BE2C (cell line): ENCODE results near the gene POLR1A.

Source experiments
- DNase-seq: peaks from one replicate; pipeline ENCODE4 v3.0.0-alpha.2; 2020
- H3K27me3 ChIP-seq: fragments of 250-450 bp; sonication (Bioruptor Pico); 2 replicates; pipeline ENCODE4 v1.5.1; 2020; ENCODE audit warnings: mild to moderate bottlenecking
- H3K36me3 ChIP-seq: fragments of 250-450 bp; sonication (Bioruptor Pico); 2 replicates; pipeline ENCODE4 v1.5.1; 2020; ENCODE audit warnings: mild to moderate bottlenecking
- H3K4me1 ChIP-seq: fragments of 250-450 bp; sonication (Bioruptor Pico); 2 replicates; pipeline ENCODE4 v1.5.1; 2020
- H3K4me3 ChIP-seq: 2 replicates; pipeline ENCODE4 v1.5.1; 2011; ENCODE audit warnings: low read depth, low read length
- H3K9me3 ChIP-seq: fragments of 250-450 bp; sonication (Bioruptor Pico); 2 replicates; pipeline ENCODE4 v1.5.1; 2020
- TF ChIP-seq, protein P1 (sequence below): IDR thresholded peaks from 2 replicates; pipeline ENCODE4 v1.5.1; 2012; ENCODE audit warnings: mild to moderate bottlenecking, low read depth, low read length

POLR1A gene

DNA sequence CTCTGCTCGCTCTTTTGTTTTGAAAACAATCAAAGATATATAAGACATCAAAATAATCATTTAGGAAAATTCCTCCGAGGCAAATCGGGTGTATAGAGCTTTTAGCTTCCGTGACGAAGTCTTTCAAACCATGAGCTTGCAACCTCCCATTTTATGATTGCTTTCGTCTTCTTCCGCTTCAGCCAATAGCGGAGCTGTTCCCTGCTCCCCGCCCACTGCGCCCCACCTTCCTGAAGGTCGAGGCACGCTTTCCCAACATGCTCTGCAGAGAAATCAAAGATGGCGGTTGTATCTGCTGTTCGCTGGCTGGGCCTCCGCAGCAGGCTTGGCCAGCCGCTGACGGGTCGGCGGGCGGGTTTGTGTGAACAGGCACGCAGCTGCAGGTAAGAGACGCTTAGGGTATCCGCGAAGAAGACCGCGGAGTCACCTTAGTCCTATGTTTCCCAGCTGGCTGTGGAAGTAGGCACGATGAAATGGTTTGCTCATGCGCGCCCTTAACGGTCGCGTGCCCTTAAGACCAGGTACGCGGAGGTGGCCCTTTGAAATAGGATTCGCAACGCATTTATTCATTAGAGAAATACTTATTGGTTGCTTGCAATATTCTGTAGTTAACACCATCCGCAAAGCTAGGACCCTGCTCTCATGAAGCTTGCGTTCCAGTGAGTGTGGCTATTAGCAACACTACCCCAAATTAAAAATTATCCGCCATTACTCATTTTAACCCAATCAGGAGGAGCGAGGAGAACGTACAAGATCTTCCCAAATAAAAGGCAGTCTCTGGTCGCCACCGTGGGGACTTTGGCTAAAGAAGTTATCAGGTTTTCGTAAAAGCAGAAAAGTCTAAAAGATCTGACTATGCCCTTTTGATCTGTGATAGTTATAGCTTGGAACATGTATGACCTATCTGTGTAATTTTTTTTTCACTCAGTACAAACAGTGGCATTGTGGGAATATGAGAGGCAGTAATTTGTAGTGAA, 571 bp upstream of the POLR1A start, which contains the start of gene PTCD3:
TSS of gene PTCD3 (plus strand) at position 267 of the 977 bp plus-strand sequence. CDS start at position 280, 13 bp downstream.
- peaks cover 18% of the 10 kb centered on the region for H3K36me3 ChIP-seq
- TF ChIP-seq, protein P1, sequence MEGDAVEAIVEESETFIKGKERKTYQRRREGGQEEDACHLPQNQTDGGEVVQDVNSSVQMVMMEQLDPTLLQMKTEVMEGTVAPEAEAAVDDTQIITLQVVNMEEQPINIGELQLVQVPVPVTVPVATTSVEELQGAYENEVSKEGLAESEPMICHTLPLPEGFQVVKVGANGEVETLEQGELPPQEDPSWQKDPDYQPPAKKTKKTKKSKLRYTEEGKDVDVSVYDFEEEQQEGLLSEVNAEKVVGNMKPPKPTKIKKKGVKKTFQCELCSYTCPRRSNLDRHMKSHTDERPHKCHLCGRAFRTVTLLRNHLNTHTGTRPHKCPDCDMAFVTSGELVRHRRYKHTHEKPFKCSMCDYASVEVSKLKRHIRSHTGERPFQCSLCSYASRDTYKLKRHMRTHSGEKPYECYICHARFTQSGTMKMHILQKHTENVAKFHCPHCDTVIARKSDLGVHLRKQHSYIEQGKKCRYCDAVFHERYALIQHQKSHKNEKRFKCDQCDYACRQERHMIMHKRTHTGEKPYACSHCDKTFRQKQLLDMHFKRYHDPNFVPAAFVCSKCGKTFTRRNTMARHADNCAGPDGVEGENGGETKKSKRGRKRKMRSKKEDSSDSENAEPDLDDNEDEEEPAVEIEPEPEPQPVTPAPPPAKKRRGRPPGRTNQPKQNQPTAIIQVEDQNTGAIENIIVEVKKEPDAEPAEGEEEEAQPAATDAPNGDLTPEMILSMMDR: no peak
- H3K27me3 ChIP-seq: no peaks in the 10 kb centered on the region
- H3K4me3 ChIP-seq: peak within 1 kb of the TSS; percentile 94
- H3K9me3 ChIP-seq: no peaks in the 10 kb centered on the region
- DNase-seq: peak; percentile 90
- H3K4me1 ChIP-seq: no peaks in the 10 kb centered on the region

DNA sequence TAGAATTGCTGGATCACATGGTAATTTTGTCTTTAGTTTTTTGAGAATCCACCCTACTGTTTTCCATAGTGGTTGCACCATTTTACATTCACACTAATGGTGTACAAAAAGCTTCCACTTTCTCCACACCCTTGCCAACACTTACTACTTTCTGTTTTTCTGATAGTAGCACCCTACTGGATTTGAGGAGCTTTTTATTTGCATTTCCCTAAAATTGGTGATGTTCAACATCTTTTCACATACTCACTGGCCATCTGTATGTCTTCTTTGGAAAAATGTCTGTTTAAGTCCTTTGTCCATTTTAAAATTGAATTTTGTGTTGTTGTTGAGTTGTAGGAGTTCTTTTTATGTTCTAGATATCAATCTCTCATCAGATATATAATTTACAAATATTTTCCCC, 3.5 kb downstream of the POLR1A start:
- Histone ChIP-seq H3K4me3 (no peak overlapping the region), H3K36me3 (peaks cover 19% of the 10 kb centered on the region), H3K9me3 (no peaks in the 10 kb centered on the region), H3K27me3 (no peaks in the 10 kb centered on the region), H3K4me1 (no peaks in the 10 kb centered on the region)
- DNase-seq: no peak
- TF ChIP-seq, protein P1: no peak

DNA sequence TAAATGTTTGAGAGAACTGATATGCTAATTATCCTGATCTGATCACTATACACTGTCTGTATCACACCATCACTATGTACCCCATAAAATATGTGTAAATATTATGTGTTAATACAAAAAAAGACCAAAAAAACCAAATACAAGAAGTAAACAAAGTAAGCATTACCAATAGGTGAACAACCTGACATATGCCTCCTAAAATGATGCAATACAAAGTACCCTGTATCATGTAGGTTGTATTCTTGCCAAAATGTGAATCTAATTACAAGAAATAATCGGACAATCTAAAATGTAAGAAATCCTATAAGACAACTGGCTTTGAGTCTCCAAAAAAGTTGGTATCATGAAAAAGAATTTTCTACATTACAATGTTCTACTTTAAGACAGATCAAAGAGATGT, 7.8 kb downstream of the POLR1A start:
- Histone ChIP-seq H3K4me3 (no peak overlapping the region), H3K9me3 (no peaks in the 10 kb centered on the region), H3K27me3 (no peaks in the 10 kb centered on the region), H3K36me3 (peaks cover 18% of the 10 kb centered on the region), H3K4me1 (no peaks in the 10 kb centered on the region)
- TF ChIP-seq, protein P1: no peak
- DNase-seq: no peak

DNA sequence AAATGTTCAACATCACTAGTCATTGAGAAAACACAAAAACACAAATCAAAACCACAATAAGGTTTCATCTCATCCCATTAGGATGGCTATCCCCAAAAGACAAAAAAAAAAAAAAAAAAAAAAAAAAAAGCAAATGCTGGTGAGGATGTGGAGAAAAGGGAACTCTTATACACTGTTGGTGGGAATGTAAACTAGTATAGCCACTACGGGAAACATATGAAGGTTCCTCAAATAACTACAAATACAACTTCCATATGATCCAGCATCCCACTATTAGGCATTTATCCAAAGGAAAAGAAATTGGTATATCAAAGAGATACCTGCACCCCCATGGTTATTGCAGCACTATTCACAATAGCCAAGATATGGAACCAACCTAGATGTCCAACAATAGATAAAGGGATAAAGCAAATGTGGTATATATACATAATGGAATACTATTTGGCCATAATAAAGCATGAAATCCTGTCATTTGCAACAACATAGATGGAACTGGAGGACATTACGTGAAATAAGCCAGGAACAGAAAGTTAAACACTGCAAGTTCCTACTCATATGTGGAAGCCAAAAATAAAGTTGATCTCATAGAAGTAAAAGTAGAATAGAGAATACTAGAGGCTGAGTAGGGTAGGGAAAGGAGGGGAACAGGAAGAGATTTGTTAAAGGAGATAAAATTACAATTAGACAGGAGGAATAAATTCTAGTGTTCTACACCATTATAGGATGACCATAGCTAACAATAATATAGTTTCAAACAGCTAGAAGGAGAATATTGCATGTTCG, 8.4 kb downstream of the POLR1A start:
- H3K9me3 ChIP-seq: no peaks in the 10 kb centered on the region
- no peaks in the 10 kb centered on the region for H3K27me3 ChIP-seq
- peaks cover 15% of the 10 kb centered on the region for H3K36me3 ChIP-seq
- no peak overlapping the region for H3K4me3 ChIP-seq
- TF ChIP-seq, protein P1: no peak
- DNase-seq: no peak
- no peaks in the 10 kb centered on the region for H3K4me1 ChIP-seq

DNA sequence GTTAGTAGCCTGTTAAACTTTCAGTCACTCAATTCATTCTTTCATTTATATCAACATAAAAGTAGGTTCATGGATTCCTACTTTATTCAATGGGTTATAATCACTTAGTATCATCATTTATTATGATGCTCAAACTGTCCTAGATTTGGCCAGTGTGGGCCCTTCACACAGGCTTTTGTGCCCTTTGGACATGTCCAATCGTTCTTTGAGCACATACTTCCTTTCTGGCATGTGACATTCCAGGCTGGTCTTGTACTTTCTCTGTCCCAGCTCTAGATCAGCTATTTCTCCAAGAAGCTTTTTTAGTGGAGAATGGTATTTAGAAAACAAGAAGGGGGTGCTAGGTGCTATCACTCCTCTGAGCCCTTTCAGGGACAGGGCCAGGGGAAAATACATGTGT, 11.5 kb downstream of the POLR1A start:
- peaks cover 22% of the 10 kb centered on the region for H3K36me3 ChIP-seq
- DNase-seq: no peak

More for the DNA sequence above, 11.5 kb downstream of the POLR1A start:
- Histone ChIP-seq H3K4me3 (no peak overlapping the region), H3K4me1 (no peaks in the 10 kb centered on the region), H3K9me3 (no peaks in the 10 kb centered on the region), H3K27me3 (no peaks in the 10 kb centered on the region)
- TF ChIP-seq, protein P1: no peak
